Hematopoietic multipotent progenitor cell treated with erythropoietin and hydrocortisone succinate and interleukin-3 and kit ligand, for 17 days (in vitro differentiated cells): ENCODE data around the gene DLG5.

ENCODE experiments used
- DNase-seq: peaks from one replicate; pipeline ENCODE4 v3.0.0-alpha.2; 2015; ENCODE audit warnings: low spot score

The DLG5 gene

GRCh38 chr10:77818378-77818777, 108.2 kb downstream of the DLG5 start:
- no peak for DNase-seq

- no peak for DNase-seq
Observed at GRCh38 chr10:77817541-77817940, 109.0 kb downstream of the DLG5 start.

GRCh38 chr10:77816311-77816710, 110.2 kb downstream of the DLG5 start:
- no peak for DNase-seq

- no peak for DNase-seq
Observed at GRCh38 chr10:77812741-77813140, 113.8 kb downstream of the DLG5 start.

GRCh38 chr10:77811831-77812430, 114.6 kb downstream of the DLG5 start:
- no peak for DNase-seq

GRCh38 chr10:77810446-77811335, 115.9 kb downstream of the DLG5 start:
- DNase-seq = no peak

GRCh38 chr10:77809336-77809735, 117.2 kb downstream of the DLG5 start:
- DNase-seq = no peak

GRCh38 chr10:77807706-77808105, 118.8 kb downstream of the DLG5 start:
- DNase-seq = no peak

- DNase-seq = no peak
Observed at GRCh38 chr10:77806511-77807157, 119.9 kb downstream of the DLG5 start.

- DNase-seq = no peak
Observed at GRCh38 chr10:77805676-77806075, 120.9 kb downstream of the DLG5 start.

GRCh38 chr10:77804371-77804770, 122.2 kb downstream of the DLG5 start:
- DNase-seq = no peak

GRCh38 chr10:77801474-77802161, 124.9 kb downstream of the DLG5 start:
- DNase-seq = no peak

- DNase-seq = no peak
Observed at GRCh38 chr10:77800738-77801266, 125.8 kb downstream of the DLG5 start.

- no peak for DNase-seq
Observed at GRCh38 chr10:77800320-77800719, 126.2 kb downstream of the DLG5 start.

GRCh38 chr10:77799352-77799751, 127.2 kb downstream of the DLG5 start:
- no peak for DNase-seq

GRCh38 chr10:77798940-77799339, 127.6 kb downstream of the DLG5 start:
- DNase-seq = no peak

- no peak for DNase-seq
Observed at GRCh38 chr10:77796311-77796915, 130.1 kb downstream of the DLG5 start.

GRCh38 chr10:77795426-77796055, 131.0 kb downstream of the DLG5 start:
- DNase-seq = no peak

GRCh38 chr10:77794256-77795142, 132.1 kb downstream of the DLG5 start:
- DNase-seq = no peak

GRCh38 chr10:77793831-77794230, 132.7 kb downstream of the DLG5 start:
- no peak for DNase-seq
